ENCODE data around the gene NPTX1. TPM values are rescaled to one million over a fixed set of nuclear protein-coding genes. Genes with fewer than 3 reads are reported as not detected.

NPTX1 gene
- total and polyA plus RNA-seq, 2 experiments from 2014 or later = not detected

DNA sequence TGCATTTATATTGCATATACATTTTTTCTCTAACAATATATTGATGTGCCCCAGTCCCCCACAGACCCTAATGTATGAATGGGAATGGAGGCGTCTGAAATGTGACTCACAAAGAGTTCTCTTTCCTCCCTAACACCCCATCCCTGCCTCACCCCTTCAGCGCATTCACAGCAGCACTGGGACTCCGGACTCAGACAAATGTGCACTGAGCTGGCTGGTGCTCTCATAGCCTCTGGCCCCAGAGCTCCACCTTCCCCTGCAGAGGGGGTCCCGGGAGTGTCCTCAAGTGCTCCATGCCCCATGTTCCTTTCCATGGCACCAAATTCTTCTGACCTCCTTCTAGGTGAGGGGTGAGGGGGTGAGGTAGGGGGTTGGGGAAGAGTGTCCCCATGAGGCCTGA, 20.6 kb downstream of the NPTX1 start:
- no peak for TF ChIP-seq CTCF (IDR thresholded peaks at IDR 0.05; ENCODE audit: low read depth, low read length)
- no peaks in the 10 kb centered on the region for H3K36me3 ChIP-seq
- H3K27ac ChIP-seq = no peak overlapping the region
- no peak for DNase-seq (ENCODE audit: low read depth in 1 of 2, low spot score in 1 of 2)
- no peak overlapping the region for H3K4me3 ChIP-seq
- H3K9me3 ChIP-seq (ENCODE audit: low read depth) = no peaks in the 10 kb centered on the region
- peaks cover 45% of the 10 kb centered on the region for H3K27me3 ChIP-seq
- H3K4me1 ChIP-seq (ENCODE audit: low read depth) = no peaks in the 10 kb centered on the region

GRCh38 chr17:80455336-80455710, 21.1 kb downstream of the NPTX1 start:
- no peaks in the 10 kb centered on the region for H3K4me1 ChIP-seq (ENCODE audit: low read depth)
- DNase-seq (ENCODE audit: low read depth in 1 of 2, low spot score in 1 of 2) = peak in 1 of 2 donors; percentile 71

GRCh38 chr17:80454557-80455335, 21.7 kb downstream of the NPTX1 start:
- peak; percentile 98 for DNase-seq (ENCODE audit: low read depth in 1 of 2, low spot score in 1 of 2)
- H3K27me3 ChIP-seq = peaks cover 35% of the 10 kb centered on the region
- H3K4me3 ChIP-seq = peak overlapping the region; percentile 66
- no peak for TF ChIP-seq CTCF (IDR thresholded peaks at IDR 0.05; ENCODE audit: low read depth, low read length)
- no peaks in the 10 kb centered on the region for H3K4me1 ChIP-seq (ENCODE audit: low read depth)
- no peaks in the 10 kb centered on the region for H3K36me3 ChIP-seq
- H3K9me3 ChIP-seq (ENCODE audit: low read depth) = no peaks in the 10 kb centered on the region
- peak overlapping the region; percentile 86 for H3K27ac ChIP-seq

More at GRCh38 chr17:80455336-80455710, 21.1 kb downstream of the NPTX1 start:
- TF ChIP-seq CTCF (IDR thresholded peaks at IDR 0.05; ENCODE audit: low read depth, low read length) = no peak
- Histone ChIP-seq H3K9me3 (ENCODE audit: low read depth) (no peaks in the 10 kb centered on the region), H3K27me3 (peaks cover 40% of the 10 kb centered on the region), H3K27ac (peak overlapping the region; percentile 86), H3K4me3 (peak overlapping the region; percentile 66), H3K36me3 (no peaks in the 10 kb centered on the region)

DNA sequence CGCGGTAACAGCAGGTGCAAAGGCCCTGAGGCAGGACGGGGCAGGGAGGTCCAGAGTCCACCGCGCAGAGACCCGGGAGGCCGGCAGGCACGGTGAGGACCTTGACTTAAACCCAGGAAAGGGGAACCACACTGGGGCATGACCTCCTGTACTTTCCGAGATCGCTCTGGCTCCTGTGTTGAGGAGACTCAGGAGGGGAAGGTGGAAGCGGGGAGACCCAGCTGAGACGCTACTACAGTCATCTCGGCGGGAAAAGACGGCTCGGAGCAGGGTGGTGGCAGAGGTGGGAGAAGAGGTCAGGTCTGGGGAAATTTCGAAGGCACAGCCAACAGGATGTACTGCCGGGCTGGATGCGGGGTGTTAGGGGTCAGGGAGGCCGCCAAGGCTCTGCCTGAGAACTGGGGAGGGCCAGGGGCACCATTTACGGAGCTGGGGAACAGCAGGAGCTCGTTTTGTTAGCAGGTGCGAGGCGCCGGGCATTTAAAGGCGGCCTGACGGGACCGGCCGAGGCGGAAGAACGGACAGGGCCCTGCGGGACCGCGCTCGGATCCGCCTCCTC, 22.3 kb downstream of the NPTX1 start:
- no peaks in the 10 kb centered on the region for H3K36me3 ChIP-seq

More for the DNA sequence above, 22.3 kb downstream of the NPTX1 start:
- Histone ChIP-seq H3K4me1 (ENCODE audit: low read depth) (no peaks in the 10 kb centered on the region), H3K4me3 (peak overlapping the region; percentile 66), H3K27me3 (peaks cover 28% of the 10 kb centered on the region), H3K27ac (peak overlapping the region; percentile 86), H3K9me3 (ENCODE audit: low read depth) (no peaks in the 10 kb centered on the region)
- no peak for DNase-seq (ENCODE audit: low read depth in 1 of 2, low spot score in 1 of 2)
- TF ChIP-seq CTCF (IDR thresholded peaks at IDR 0.05; ENCODE audit: low read depth, low read length) = no peak

Data from cardiac muscle cell (in vitro differentiated cells and primary cell).